Fibroblast of villous mesenchyme (primary cell): Measurements from ENCODE around the gene PTPRN2. TPM values are rescaled to one million over a fixed set of nuclear protein-coding genes. Genes with fewer than 3 reads are reported as not detected.

Experiments
- DNase-seq: peaks from one replicate; pipeline ENCODE4 v3.0.0-alpha.2; 2010; ENCODE audit warnings: low read depth
- H3K4me3 ChIP-seq: 2 replicates; pipeline ENCODE4 v1.5.1; 2011; ENCODE audit warnings: low read depth, mild to moderate bottlenecking, low read length
- CTCF ChIP-seq: IDR thresholded peaks from 2 replicates; pipeline ENCODE4 v1.5.1; 2012; ENCODE audit warnings: low read depth, mild to moderate bottlenecking, low read length; ENCODE audit not compliant: insufficient read depth
- total RNA-seq: library from RNA; depleted of rRNA; stranded (reverse); fragments of >200 nt; gene quantifications from 2 replicates; pipeline ENCODE4 v1.2.3, GENCODE V29; 2012

Gene PTPRN2
- total RNA-seq, 1 donor = not detected

GRCh38 chr7:158031867-158032308 is 555.7 kb downstream of the PTPRN2 start:
- TF ChIP-seq CTCF = no peak
- DNase-seq = no peak
- H3K4me3 ChIP-seq = no peak overlapping the region

GRCh38 chr7:158030566-158030965 is 557.1 kb downstream of the PTPRN2 start:
- TF ChIP-seq CTCF = no peak
- no peak overlapping the region for H3K4me3 ChIP-seq
- no peak for DNase-seq

GRCh38 chr7:158030071-158030470 is 557.6 kb downstream of the PTPRN2 start:
- H3K4me3 ChIP-seq = no peak overlapping the region
- TF ChIP-seq CTCF = no peak
- no peak for DNase-seq

GRCh38 chr7:158029509-158029908 is 558.1 kb downstream of the PTPRN2 start:
- DNase-seq = no peak
- TF ChIP-seq CTCF = no peak
- H3K4me3 ChIP-seq = no peak overlapping the region

- TF ChIP-seq CTCF = no peak
- no peak overlapping the region for H3K4me3 ChIP-seq
- DNase-seq = no peak
Measured at GRCh38 chr7:158028971-158029370, 558.7 kb downstream of the PTPRN2 start.

- H3K4me3 ChIP-seq = no peak overlapping the region
- no peak for TF ChIP-seq CTCF
Measured at GRCh38 chr7:158028290-158028941, 559.2 kb downstream of the PTPRN2 start.

GRCh38 chr7:158027646-158028045 is 560.0 kb downstream of the PTPRN2 start:
- no peak for TF ChIP-seq CTCF
- H3K4me3 ChIP-seq = no peak overlapping the region
- no peak for DNase-seq

More at GRCh38 chr7:158028290-158028941, 559.2 kb downstream of the PTPRN2 start:
- DNase-seq = no peak
